Esophagus muscularis mucosa (tissue), 4 donors: ENCODE results near the gene FAM117B. TPM values are rescaled to one million over a fixed set of nuclear protein-coding genes. Genes with fewer than 3 reads are reported as not detected.

Experiments used
- DNase-seq: peaks from one replicate; pipeline ENCODE4 v3.0.0-alpha.2; 2017; ENCODE audit errors: extremely low spot score
- H3K27ac ChIP-seq, 4 donors: fragments of 200-600 bp; sonication (generic); replicated peaks in 1 of 4; 1 replicate in 3 of 4; 2 replicates in 1 of 4; pipeline ENCODE4 v1.5.1; 2016 to 2019; ENCODE audit warnings: mild to moderate bottlenecking in 1 of 4
- H3K27me3 ChIP-seq, 4 donors: fragments of 200-600 bp; sonication (generic); one replicate each; pipeline versions ENCODE4 v1.5.1 to v1.6.0; 2016 to 2019
- H3K36me3 ChIP-seq, 4 donors: fragments of 200-600 bp; sonication (generic); one replicate each; pipeline ENCODE4 v1.5.1; 2016 to 2019
- H3K4me1 ChIP-seq, 4 donors: fragments of 200-600 bp; sonication (generic); one replicate each; pipeline ENCODE4 v1.5.1; 2016 to 2019
- H3K4me3 ChIP-seq, 4 donors: fragments of 200-600 bp; sonication (generic); 1 replicate in 2 of 4; 2 replicates in 2 of 4; pipeline ENCODE4 v1.5.1; 2016 to 2019; ENCODE audit warnings: mild to moderate bottlenecking in 4 of 4, moderate library complexity in 1 of 4
- H3K9me3 ChIP-seq, 4 donors: fragments of 200-600 bp; sonication (generic); 1 replicate in 3 of 4; 2 replicates in 1 of 4; pipeline ENCODE4 v1.5.1; 2016 to 2019
- CTCF ChIP-seq, 3 experiments: fragments of 200-600 bp in 2 of 3; fragments of 450-650 bp in 1 of 3; sonication (generic) in 2 of 3; IDR thresholded peaks; one replicate each; pipeline ENCODE4 v1.5.1; 2017 to 2019; ENCODE audit warnings: antibody characterized with exemption in 3 of 3, mild to moderate bottlenecking in 2 of 3, moderate library complexity in 1 of 3
- EP300 ChIP-seq: sonication (generic); formaldehyde crosslinking; IDR thresholded peaks from one replicate; pipeline ENCODE4 v1.6.1; 2017; ENCODE audit warnings: antibody characterized with exemption
- POLR2A ChIP-seq: fragments of 450-650 bp; IDR thresholded peaks from one replicate; pipeline ENCODE4 v1.6.1; 2017; ENCODE audit warnings: antibody characterized with exemption, moderate library complexity, mild to moderate bottlenecking, low read depth
- POLR2AphosphoS5 ChIP-seq, 2 donors: sonication (generic); formaldehyde crosslinking; IDR thresholded peaks; one replicate each; pipeline ENCODE4 v1.6.1; 2017; ENCODE audit warnings: antibody characterized with exemption in 2 of 2
- WGBS: methylation state at CpG from one replicate; pipeline ENCODE4 v1.1.5; 2018; 5-methylcytosine and 5-hydroxymethylcytosine counted together
- intact Hi-C: fragments of 100-400 bp; cut with DNase I; formaldehyde crosslinking; loops from one replicate; pipeline ENCODE4 v1.15.1; 2023
- total RNA-seq, 4 donors: library from RNA; depleted of rRNA; stranded (reverse); fragments of >200 nt; gene quantifications; one replicate each; pipeline versions ENCODE4 v1.1.0 to v1.2.1, GENCODE V29; 2016

FAM117B gene
- total RNA-seq, 4 donors from 2014 or later = 2.8 to 5.0 (median 4.2) TPM

DNA sequence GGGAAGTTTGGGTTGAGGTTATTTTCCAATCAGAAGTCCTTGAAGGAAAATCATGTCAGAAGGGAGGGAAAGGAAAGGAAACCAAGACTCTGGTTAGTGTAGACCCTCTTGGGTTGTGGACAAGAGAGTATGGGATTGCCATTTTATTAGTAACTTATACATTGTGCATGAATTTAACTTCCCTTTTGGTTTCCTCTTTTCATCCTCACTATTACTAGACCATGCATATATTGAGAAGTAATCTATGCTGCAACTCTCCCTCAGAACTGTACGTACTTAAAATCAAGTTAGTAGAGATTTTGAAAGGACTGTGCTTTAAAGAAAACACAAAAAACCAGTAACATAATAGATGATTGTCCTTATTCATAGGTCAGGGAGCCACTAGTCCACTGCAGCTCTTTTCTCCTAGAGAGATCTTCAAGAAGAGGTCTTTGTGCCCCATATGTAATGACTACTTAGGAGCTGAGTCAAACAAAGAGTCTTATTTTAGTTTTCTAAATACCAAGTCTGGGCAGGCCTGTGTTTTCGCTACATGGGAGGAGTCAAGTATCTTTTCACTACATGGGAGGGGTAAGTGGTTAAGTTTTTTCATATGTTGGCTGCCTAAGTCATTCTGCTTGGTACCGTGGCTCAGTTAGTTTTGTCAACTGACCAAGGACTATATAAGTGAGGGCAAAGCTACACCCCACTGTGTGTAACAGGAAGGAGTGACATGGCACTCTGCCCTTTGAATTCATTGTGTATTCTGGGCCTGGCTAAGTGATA lies 25.2 kb upstream of the FAM117B start:
- 68% methylated on average over 3 of the region's 3 CpGs for WGBS
- H3K27me3 ChIP-seq = no peaks in the 10 kb centered on the region
- no peak for TF ChIP-seq POLR2AphosphoS5 (IDR thresholded peaks at IDR 0.05)
- TF ChIP-seq POLR2A = no peak
- no peak for TF ChIP-seq EP300
- TF ChIP-seq CTCF (IDR thresholded peaks at IDR 0.05) = no peak

GRCh38 chr2:202610380-202610779 lies 24.4 kb upstream of the FAM117B start:
- Histone ChIP-seq H3K27me3 (no peaks in the 10 kb centered on the region), H3K27ac (no peak overlapping the region), H3K9me3 (no peaks in the 10 kb centered on the region), H3K4me3 (no peak overlapping the region), H3K4me1 (no peaks in the 10 kb centered on the region), H3K36me3 (no peaks in the 10 kb centered on the region)
- no peak for DNase-seq
- intact Hi-C loops = no loop called here
- TF ChIP-seq EP300 = no peak
- TF ChIP-seq POLR2AphosphoS5 (IDR thresholded peaks at IDR 0.05) = no peak
- TF ChIP-seq POLR2A = no peak
- TF ChIP-seq CTCF (IDR thresholded peaks at IDR 0.05) = no peak
- WGBS = 83% methylated on average over 5 of the region's 5 CpGs

More for the DNA sequence above, 25.2 kb upstream of the FAM117B start:
- H3K4me1 ChIP-seq = no peaks in the 10 kb centered on the region
- H3K4me3 ChIP-seq = no peak overlapping the region
- H3K9me3 ChIP-seq = no peaks in the 10 kb centered on the region
- DNase-seq = no peak
- intact Hi-C loops = no loop called here
- H3K36me3 ChIP-seq = no peaks in the 10 kb centered on the region
- no peak overlapping the region for H3K27ac ChIP-seq

DNA sequence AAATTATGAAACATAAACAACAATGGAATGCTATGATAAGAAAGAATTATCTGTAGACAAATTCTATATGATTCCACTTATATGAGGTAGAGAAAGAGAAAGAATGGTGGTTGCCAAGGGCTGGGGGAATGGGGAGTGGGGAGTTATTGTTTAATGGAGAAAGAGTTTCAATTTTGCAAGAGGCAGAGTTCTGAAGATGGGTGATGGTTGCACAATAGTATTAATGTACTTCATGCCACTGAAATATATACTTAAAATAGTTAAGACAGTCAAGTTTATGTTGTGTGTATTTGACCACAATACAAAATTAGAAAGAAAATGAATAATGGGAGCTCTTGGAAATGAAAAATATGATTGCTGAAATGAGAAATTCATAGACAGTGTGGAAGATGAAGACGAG lies 22.6 kb upstream of the FAM117B start:
- Histone ChIP-seq H3K9me3 (no peaks in the 10 kb centered on the region), H3K4me3 (no peak overlapping the region), H3K27ac (no peak overlapping the region), H3K27me3 (no peaks in the 10 kb centered on the region), H3K4me1 (no peaks in the 10 kb centered on the region), H3K36me3 (no peaks in the 10 kb centered on the region)
- no peak for DNase-seq
- intact Hi-C loops = no loop called here
- TF ChIP-seq CTCF (IDR thresholded peaks at IDR 0.05) (no peak), POLR2A (no peak), EP300 (no peak), POLR2AphosphoS5 (IDR thresholded peaks at IDR 0.05) (no peak)
- WGBS = 94% methylated on average over 1 of the region's 1 CpG

DNA sequence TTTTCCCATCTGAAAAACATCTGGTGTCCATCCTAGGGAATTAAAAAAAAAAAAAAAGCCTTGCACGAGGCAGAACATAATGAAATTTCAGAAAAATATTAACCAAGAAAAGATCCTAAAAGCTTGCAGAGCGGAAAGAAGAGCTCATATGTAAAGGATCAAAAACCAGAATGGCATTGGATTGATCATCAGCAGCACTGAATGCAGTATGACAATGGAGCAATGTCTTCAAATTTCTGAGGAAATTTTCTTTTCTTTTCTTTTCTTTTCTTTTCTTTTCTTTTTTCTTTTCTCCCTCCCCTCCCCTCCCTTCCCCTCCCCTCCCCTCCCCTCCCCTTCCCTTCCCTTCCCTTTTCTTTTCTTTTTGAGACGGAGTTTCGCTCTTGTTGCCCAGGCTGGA lies 21.3 kb upstream of the FAM117B start:
- Histone ChIP-seq H3K9me3 (no peaks in the 10 kb centered on the region), H3K4me1 (no peaks in the 10 kb centered on the region), H3K4me3 (no peak overlapping the region), H3K27ac (no peak overlapping the region), H3K27me3 (no peaks in the 10 kb centered on the region), H3K36me3 (no peaks in the 10 kb centered on the region)
- intact Hi-C loops = no loop called here
- DNase-seq = no peak
- 80% methylated on average over 4 of the region's 4 CpGs for WGBS
- TF ChIP-seq CTCF (IDR thresholded peaks at IDR 0.05) (no peak), POLR2A (no peak), POLR2AphosphoS5 (IDR thresholded peaks at IDR 0.05) (no peak), EP300 (no peak)

- TF ChIP-seq CTCF (IDR thresholded peaks at IDR 0.05) = no peak
- TF ChIP-seq EP300 = no peak
- no peak for TF ChIP-seq POLR2A
- no peak for TF ChIP-seq POLR2AphosphoS5 (IDR thresholded peaks at IDR 0.05)
- H3K36me3 ChIP-seq = no peaks in the 10 kb centered on the region
These were observed 10.6 kb upstream of the FAM117B start for GRCh38 chr2:202624133-202624532.

More at GRCh38 chr2:202624133-202624532, 10.6 kb upstream of the FAM117B start:
- DNase-seq = no peak
- H3K4me1 ChIP-seq = peaks cover 0 to 5% (median 2%) of the 10 kb centered on the region in 4 donors
- H3K27me3 ChIP-seq = no peaks in the 10 kb centered on the region
- intact Hi-C loops = no loop called here
- no peaks in the 10 kb centered on the region for H3K9me3 ChIP-seq
- H3K4me3 ChIP-seq = no peak overlapping the region
- WGBS = 94% methylated on average over 5 of the region's 5 CpGs
- no peak overlapping the region for H3K27ac ChIP-seq
